Calu3 (cell line): ENCODE results near the gene MTUS2. TPM values are rescaled to one million over a fixed set of nuclear protein-coding genes. Genes with fewer than 3 reads are reported as not detected.
A peak's percentile ranks its signal among the peaks of the same experiment; 100 is the strongest.

Experiments
- BruUV-seq: library from RNA; stranded (reverse); fragments of 400-500 nt; replicated peaks from 2 replicates; lab custom pipeline; 2021; lab: Mats Ljungman, UMichigan
- CTCF ChIA-PET: fragments of 300-600 bp; sonication (Branson Sonifier 250); formaldehyde crosslinking; loops from one replicate; lab custom pipeline; 2022; ENCODE audit warnings: antibody characterized with exemption; lab: Charles Lee
- DNase-seq: peaks from one replicate; pipeline ENCODE4 v3.0.0; 2022
- H3K27ac Mint-ChIP-seq: one replicate; pipeline ENCODE4 v1.8.0; 2022; ENCODE audit warnings: mixed read lengths; ENCODE audit not compliant: unreplicated experiment
- H3K27me3 Mint-ChIP-seq: one replicate; pipeline ENCODE4 v1.8.0; 2022; ENCODE audit warnings: mixed read lengths; ENCODE audit not compliant: unreplicated experiment
- H3K36me3 Mint-ChIP-seq: one replicate; pipeline ENCODE4 v1.8.0; 2022; ENCODE audit warnings: mild to moderate bottlenecking, moderate library complexity, mixed read lengths; ENCODE audit not compliant: insufficient read depth, unreplicated experiment
- H3K4me1 Mint-ChIP-seq: one replicate; pipeline ENCODE4 v1.8.0; 2022; ENCODE audit warnings: mild to moderate bottlenecking, low read depth, mixed read lengths; ENCODE audit not compliant: unreplicated experiment
- H3K4me3 Mint-ChIP-seq: one replicate; pipeline ENCODE4 v1.8.0; 2022; ENCODE audit warnings: mild to moderate bottlenecking, low read depth, moderate library complexity, mixed read lengths; ENCODE audit not compliant: unreplicated experiment
- H3K9me3 Mint-ChIP-seq: one replicate; pipeline ENCODE4 v1.8.0; 2022; ENCODE audit warnings: low read depth, mixed read lengths; ENCODE audit not compliant: unreplicated experiment
- CTCF ChIP-seq: fragments of 200-600 bp; IDR thresholded peaks from one replicate; pipeline ENCODE4 v1.8.0; 2022; ENCODE audit warnings: antibody characterized with exemption; ENCODE audit not compliant: unreplicated experiment
- intact Hi-C: fragments of 100-400 bp; cut with micrococcal nuclease; formaldehyde crosslinking; loops from one replicate; pipeline ENCODE4 v1.10.0; 2022; ENCODE audit not compliant: unreplicated experiment
- total RNA-seq: library from RNA; stranded (reverse); gene quantifications from 2 replicates; pipeline ENCODE4 v1.2.3, GENCODE V29; 2022

MTUS2 gene
- total RNA-seq, 1 experiment from 2014 or later: not detected

- Mint-ChIP-seq H3K27ac (no peak overlapping the region), H3K9me3 (no peaks in the 10 kb centered on the region), H3K4me3 (no peak overlapping the region), H3K27me3 (no peaks in the 10 kb centered on the region), H3K36me3 (peaks cover 4% of the 10 kb centered on the region), H3K4me1 (no peaks in the 10 kb centered on the region)
- DNase-seq: no peak
- BruUV-seq: no TSS peak
- intact Hi-C loops: no loop called here
- no peak for TF ChIP-seq CTCF
- CTCF ChIA-PET: no interaction called here
These were observed 638.3 kb downstream of the MTUS2 start for GRCh38 chr13:29458419-29458818.

DNA sequence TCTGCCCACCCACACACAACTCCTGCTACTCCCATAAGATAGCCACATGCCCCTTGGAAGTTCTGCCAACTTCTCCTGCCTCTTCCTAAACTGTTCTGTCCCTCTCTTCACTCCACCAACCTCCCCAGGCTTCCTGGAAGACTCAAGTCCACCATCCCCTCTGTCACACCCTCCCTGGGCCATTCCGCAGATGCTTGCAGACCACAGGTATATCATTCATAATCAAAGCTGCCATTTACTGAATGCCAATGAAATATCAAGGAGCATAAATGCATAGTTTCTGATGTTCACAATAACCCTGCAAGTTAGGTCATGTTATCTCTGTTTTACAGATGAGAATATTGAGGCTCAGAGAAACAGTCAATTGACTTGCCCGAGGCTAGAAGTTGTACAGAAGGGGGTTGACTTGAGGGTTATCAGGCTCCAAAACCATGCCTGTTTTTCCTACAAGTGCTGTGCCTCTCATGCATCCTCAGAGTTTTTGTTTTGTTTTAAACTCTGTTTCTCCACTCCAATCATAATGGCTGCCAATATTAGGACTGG is 639.7 kb downstream of the MTUS2 start:
- BruUV-seq: no TSS peak
- intact Hi-C loops: no loop called here
- CTCF ChIA-PET: no interaction called here
- Mint-ChIP-seq H3K9me3 (no peaks in the 10 kb centered on the region), H3K36me3 (peaks cover 2% of the 10 kb centered on the region), H3K27ac (no peak overlapping the region), H3K4me1 (no peaks in the 10 kb centered on the region), H3K27me3 (no peaks in the 10 kb centered on the region), H3K4me3 (no peak overlapping the region)
- no peak for TF ChIP-seq CTCF
- no peak for DNase-seq

DNA sequence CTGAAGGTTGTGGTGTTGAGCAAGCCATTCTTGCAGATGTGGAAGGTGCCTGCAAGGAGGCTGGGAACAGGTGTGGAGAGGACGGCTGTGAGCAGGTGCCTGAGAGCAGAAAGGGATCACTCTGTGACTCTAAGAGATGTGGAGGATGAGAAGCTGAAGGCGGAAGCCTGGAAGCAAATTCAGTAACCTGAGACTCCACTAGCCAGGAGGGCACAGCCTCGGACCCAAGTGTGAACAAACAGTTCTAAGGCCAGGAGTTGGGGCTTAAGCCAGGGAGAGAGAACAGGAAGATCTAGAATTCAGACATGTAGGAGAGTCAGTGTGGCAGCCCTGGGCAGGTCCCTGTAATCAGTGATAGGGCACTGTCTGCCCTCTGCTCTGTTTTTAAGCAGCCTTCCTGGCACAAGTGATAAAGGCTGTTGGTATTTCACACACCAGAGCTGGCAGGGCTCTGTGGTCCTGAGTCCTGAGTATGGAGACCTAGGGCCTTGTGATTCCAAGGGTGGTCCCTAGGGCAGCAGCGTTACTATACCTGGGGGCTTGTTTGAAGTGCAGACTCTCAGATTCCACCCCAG is 644.1 kb downstream of the MTUS2 start:
- no peaks in the 10 kb centered on the region for H3K4me1 Mint-ChIP-seq
- H3K36me3 Mint-ChIP-seq: no peaks in the 10 kb centered on the region
- no TSS peak for BruUV-seq
- no peaks in the 10 kb centered on the region for H3K27me3 Mint-ChIP-seq
- CTCF ChIA-PET: no interaction called here
- no peak overlapping the region for H3K4me3 Mint-ChIP-seq
- DNase-seq: no peak
- no peak overlapping the region for H3K27ac Mint-ChIP-seq
- intact Hi-C loops: no loop called here
- TF ChIP-seq CTCF: no peak
- H3K9me3 Mint-ChIP-seq: no peaks in the 10 kb centered on the region

DNA sequence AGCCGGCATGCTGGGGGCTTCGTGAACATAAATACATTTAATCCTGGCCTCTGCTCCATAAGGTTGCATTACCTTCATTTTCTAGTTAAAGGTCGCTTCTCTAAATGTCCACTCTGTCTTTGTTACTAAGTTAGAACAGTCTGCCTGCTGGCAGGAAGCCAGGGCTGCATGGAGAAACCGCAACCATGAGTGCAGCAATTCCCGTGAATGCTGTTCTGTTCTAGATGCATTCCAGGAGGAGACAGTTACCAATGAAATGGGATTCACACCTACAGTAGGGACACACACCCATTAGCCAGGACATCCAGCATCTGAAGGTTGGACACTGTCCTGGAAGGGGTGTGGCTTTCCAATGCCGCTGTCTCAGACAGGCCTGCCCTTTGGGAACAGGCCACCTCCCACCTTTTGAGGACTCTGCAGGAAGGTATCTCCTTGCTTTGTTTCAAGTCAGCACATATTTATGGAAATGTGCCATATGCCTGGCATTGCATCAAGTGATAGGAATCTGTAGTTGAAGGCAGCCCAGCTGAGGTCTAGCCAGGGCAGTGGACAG is 645.7 kb downstream of the MTUS2 start:
- Mint-ChIP-seq H3K27me3 (peaks cover 11% of the 10 kb centered on the region), H3K4me3 (no peak overlapping the region), H3K27ac (no peak overlapping the region), H3K36me3 (no peaks in the 10 kb centered on the region), H3K9me3 (no peaks in the 10 kb centered on the region), H3K4me1 (no peaks in the 10 kb centered on the region)
- DNase-seq: peak; percentile 42
- CTCF ChIA-PET: no interaction called here
- TF ChIP-seq CTCF: no peak
- no TSS peak for BruUV-seq
- intact Hi-C loops: no loop called here
